ENCODE results near the gene PRKCE. TPM values are rescaled to one million over a fixed set of nuclear protein-coding genes. Genes with fewer than 3 reads are reported as not detected.

The PRKCE gene
- total and polyA plus RNA-seq, 2 experiments from 2014 or later = 9.6 to 11.9 TPM

GRCh38 chr2:46036929-46037328 is 385.5 kb downstream of the PRKCE start:
- Histone ChIP-seq H3K4me3 (no peak overlapping the region), H3K9me2 (replicated peaks; ENCODE audit: insufficient read depth) (no peaks in the 10 kb centered on the region), H3K79me2 (no peaks in the 10 kb centered on the region), H3K36me3 (replicated peaks; ENCODE audit: insufficient read depth, low read depth) (no peaks in the 10 kb centered on the region), H3K4me1 (ENCODE audit: insufficient read depth) (peaks cover 23% of the 10 kb centered on the region), H3K27me3 (no peaks in the 10 kb centered on the region), H3K4me2 (no peak overlapping the region), H3K9me3 (ENCODE audit: low read depth) (no peaks in the 10 kb centered on the region), H3K27ac (no peak overlapping the region), H2AFZ (no peak overlapping the region), H4K20me1 (ENCODE audit: insufficient read depth, poor library complexity, severe bottlenecking) (no peaks in the 10 kb centered on the region)
- DNase-seq (ENCODE audit: low spot score) = peak; percentile 23
- WGBS (ENCODE audit: low lambda C conversion rate, missing lambda C conversion rate) = 88% methylated on average over 7 of the region's 7 CpGs
- TF ChIP-seq EZH2phosphoT487 (IDR thresholded peaks at IDR 0.05; ENCODE audit: low read depth, severe bottlenecking, unreplicated experiment) = no peak
- no peak for TF ChIP-seq EZH2 (IDR thresholded peaks at IDR 0.05; ENCODE audit: borderline replicate concordance)
- no peak for TF ChIP-seq CTCF (IDR thresholded peaks at IDR 0.05; ENCODE audit: poor library complexity)

- 91% methylated on average over 4 of the region's 4 CpGs for WGBS (ENCODE audit: low lambda C conversion rate, missing lambda C conversion rate)
- H4K20me1 ChIP-seq (ENCODE audit: insufficient read depth, poor library complexity, severe bottlenecking) = no peaks in the 10 kb centered on the region
- H3K9me2 ChIP-seq (replicated peaks; ENCODE audit: insufficient read depth) = no peaks in the 10 kb centered on the region
- H2AFZ ChIP-seq = no peak overlapping the region
- H3K9me3 ChIP-seq (ENCODE audit: low read depth) = no peaks in the 10 kb centered on the region
- DNase-seq (ENCODE audit: low spot score) = no peak
- H3K79me2 ChIP-seq = no peaks in the 10 kb centered on the region
- peaks cover 34% of the 10 kb centered on the region for H3K4me1 ChIP-seq (ENCODE audit: insufficient read depth)
- H3K4me3 ChIP-seq = no peak overlapping the region
- no peak overlapping the region for H3K4me2 ChIP-seq
- no peaks in the 10 kb centered on the region for H3K36me3 ChIP-seq (replicated peaks; ENCODE audit: insufficient read depth, low read depth)
- no peak for TF ChIP-seq EZH2phosphoT487 (IDR thresholded peaks at IDR 0.05; ENCODE audit: low read depth, severe bottlenecking, unreplicated experiment)
- TF ChIP-seq EZH2 (IDR thresholded peaks at IDR 0.05; ENCODE audit: borderline replicate concordance) = no peak
- TF ChIP-seq CTCF (IDR thresholded peaks at IDR 0.05; ENCODE audit: poor library complexity) = no peak
- H3K27ac ChIP-seq = no peak overlapping the region
- no peaks in the 10 kb centered on the region for H3K27me3 ChIP-seq
These were observed 388.2 kb downstream of the PRKCE start for GRCh38 chr2:46039543-46040303.

GRCh38 chr2:46040563-46041155 is 389.2 kb downstream of the PRKCE start:
- H3K27ac ChIP-seq = no peak overlapping the region

More at GRCh38 chr2:46040563-46041155, 389.2 kb downstream of the PRKCE start:
- Histone ChIP-seq H3K9me3 (ENCODE audit: low read depth) (no peaks in the 10 kb centered on the region), H3K4me2 (no peak overlapping the region), H3K9me2 (replicated peaks; ENCODE audit: insufficient read depth) (no peaks in the 10 kb centered on the region), H4K20me1 (ENCODE audit: insufficient read depth, poor library complexity, severe bottlenecking) (no peaks in the 10 kb centered on the region), H3K36me3 (replicated peaks; ENCODE audit: insufficient read depth, low read depth) (no peaks in the 10 kb centered on the region), H3K4me1 (ENCODE audit: insufficient read depth) (peaks cover 34% of the 10 kb centered on the region), H3K27me3 (no peaks in the 10 kb centered on the region), H2AFZ (no peak overlapping the region), H3K79me2 (no peaks in the 10 kb centered on the region), H3K4me3 (no peak overlapping the region)
- whole genome bisulfite sequencing (ENCODE audit: low lambda C conversion rate, missing lambda C conversion rate) = 86% methylated on average over 7 of the region's 7 CpGs
- no peak for TF ChIP-seq CTCF (IDR thresholded peaks at IDR 0.05; ENCODE audit: poor library complexity)
- TF ChIP-seq EZH2 (IDR thresholded peaks at IDR 0.05; ENCODE audit: borderline replicate concordance) = no peak
- DNase-seq (ENCODE audit: low spot score) = no peak
